Measurements from ENCODE around the gene ACACA.

DNA sequence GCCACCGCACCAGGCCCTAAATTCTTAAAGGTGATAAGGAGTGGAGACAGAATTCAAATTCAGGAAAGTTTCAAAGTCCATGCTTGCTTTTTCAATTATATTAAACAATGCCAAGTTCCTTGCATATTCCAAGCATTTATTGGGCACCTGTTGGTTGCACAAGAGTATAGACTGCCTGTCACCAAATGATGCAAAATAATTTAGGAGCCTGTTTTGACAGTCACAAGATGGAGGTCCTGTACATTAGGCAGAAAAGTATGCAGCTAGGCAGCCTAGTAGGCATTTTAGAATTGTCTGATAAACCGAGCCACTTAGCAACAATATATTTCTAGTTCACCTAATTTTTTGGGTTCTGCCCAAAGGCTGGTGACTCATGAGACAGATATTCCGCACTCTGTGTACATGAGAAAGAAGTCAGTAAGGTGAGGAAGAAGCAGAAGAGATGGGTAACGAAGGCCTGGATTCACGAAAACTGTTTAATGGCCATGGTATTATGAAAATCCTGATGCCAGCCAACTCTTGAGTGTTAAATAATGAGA is 7.3 kb downstream of the ACACA start:
- TF ChIP-seq, protein P1, sequence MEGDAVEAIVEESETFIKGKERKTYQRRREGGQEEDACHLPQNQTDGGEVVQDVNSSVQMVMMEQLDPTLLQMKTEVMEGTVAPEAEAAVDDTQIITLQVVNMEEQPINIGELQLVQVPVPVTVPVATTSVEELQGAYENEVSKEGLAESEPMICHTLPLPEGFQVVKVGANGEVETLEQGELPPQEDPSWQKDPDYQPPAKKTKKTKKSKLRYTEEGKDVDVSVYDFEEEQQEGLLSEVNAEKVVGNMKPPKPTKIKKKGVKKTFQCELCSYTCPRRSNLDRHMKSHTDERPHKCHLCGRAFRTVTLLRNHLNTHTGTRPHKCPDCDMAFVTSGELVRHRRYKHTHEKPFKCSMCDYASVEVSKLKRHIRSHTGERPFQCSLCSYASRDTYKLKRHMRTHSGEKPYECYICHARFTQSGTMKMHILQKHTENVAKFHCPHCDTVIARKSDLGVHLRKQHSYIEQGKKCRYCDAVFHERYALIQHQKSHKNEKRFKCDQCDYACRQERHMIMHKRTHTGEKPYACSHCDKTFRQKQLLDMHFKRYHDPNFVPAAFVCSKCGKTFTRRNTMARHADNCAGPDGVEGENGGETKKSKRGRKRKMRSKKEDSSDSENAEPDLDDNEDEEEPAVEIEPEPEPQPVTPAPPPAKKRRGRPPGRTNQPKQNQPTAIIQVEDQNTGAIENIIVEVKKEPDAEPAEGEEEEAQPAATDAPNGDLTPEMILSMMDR (IDR thresholded peaks at IDR 0.05), result no peak
- no peak for TF ChIP-seq POLR2A (IDR thresholded peaks at IDR 0.05)

Data from uterus (tissue), 2 donors.